ENCODE data around the gene C3orf70. TPM values are rescaled to one million over a fixed set of nuclear protein-coding genes. Genes with fewer than 3 reads are reported as not detected.

Gene C3orf70, protein sequence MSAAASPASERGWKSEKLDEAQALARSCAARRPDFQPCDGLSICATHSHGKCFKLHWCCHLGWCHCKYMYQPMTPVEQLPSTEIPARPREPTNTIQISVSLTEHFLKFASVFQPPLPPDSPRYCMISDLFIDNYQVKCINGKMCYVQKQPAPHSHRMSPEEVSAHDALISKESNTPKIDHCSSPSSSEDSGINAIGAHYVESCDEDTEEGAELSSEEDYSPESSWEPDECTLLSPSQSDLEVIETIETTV
- not detected for total RNA-seq

DNA sequence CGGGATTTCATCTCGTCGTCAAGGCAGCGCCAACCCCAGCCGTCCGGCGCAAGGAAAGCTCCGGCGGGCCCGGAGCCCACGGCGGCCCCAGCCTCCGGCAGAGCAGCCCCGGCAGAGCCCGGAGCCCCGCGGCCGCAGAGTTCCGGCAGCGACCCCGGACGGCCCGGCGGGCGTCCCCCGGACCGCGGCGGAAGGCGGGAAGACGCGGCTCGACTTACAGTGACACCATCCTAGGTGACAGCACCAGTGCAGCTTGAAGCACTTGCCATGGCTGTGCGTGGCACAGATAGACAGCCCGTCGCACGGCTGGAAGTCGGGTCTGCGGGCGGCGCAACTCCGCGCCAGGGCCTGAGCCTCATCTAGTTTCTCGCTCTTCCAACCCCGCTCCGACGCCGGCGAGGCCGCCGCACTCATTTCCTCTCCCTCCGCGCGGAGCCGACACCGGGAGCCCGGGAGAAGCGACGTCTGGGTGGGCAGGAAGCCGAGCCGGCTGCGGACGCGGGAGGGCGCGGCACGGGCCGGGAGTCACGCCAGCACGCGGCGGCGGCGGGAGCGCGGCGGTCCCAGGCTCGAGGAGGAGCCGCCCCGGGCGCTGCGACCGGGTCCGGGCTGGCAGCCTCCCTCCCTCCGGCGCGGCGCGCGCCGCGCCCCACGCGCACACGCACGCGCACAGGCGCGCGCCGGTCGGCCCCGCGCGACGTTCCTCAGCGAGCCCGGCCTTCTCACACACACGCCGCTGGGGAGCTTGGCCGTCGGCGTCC lies at the start of gene C3orf70:
TSS of gene C3orf70 (minus strand) at position 651 of the 761 bp plus-strand sequence. CDS start at position 414, 237 bp downstream.
- Histone ChIP-seq H3K4me1 (ENCODE audit: insufficient read depth, low read length) (peaks cover 12% of the 10 kb centered on the region), H3K27me3 (ENCODE audit: insufficient read depth, low read length) (peaks cover 73% of the 10 kb centered on the region), H3K9me3 (ENCODE audit: low read depth, low read length) (no peaks in the 10 kb centered on the region), H3K4me3 (ENCODE audit: low read length) (peak within 1 kb of the TSS; percentile 34)

DNA sequence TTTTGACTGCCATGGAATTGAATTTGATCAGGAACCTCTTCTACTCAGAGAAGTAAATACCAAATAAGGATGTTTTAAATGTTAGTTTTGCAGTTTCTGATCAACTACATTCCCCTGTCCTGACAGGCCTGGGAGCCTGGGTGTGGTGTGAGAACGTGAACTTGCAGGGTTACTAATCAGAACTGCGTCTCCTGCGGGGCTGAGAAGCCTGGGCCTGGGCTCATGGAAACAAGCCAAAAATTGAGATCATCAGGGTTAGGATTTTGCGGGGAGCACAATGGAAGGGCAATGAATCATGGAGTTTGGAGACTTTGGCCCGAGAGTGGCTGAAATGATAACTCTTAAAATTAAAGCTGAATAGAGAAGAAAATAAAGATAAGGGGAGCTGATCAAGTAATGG lies 47.8 kb upstream of the C3orf70 start:
- H3K27me3 ChIP-seq (ENCODE audit: insufficient read depth, low read length): no peaks in the 10 kb centered on the region
- no peaks in the 10 kb centered on the region for H3K9me3 ChIP-seq (ENCODE audit: low read depth, low read length)
- no peak overlapping the region for H3K4me3 ChIP-seq (ENCODE audit: low read length)
- H3K4me1 ChIP-seq (ENCODE audit: insufficient read depth, low read length): no peaks in the 10 kb centered on the region

DNA sequence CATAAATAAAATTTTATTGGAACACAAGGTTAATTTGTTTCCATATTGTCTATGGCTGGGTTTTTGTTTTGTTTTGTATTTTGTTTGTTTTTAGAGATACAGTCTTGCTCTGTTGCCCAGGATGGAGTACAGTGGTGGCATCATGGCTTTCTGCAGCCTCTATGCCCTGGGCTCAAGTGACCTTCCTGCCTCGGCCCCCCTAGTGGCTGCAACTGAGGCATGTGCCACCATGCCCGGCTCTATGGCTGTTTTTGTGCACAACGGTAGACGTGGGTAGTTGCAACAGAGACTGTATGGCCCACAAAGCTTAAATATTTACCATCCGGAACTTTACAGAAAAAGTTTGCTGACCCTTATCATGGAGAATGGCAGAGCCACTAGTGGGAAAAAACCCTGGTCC lies 46.8 kb upstream of the C3orf70 start:
- Histone ChIP-seq H3K4me3 (ENCODE audit: low read length) (no peak overlapping the region), H3K9me3 (ENCODE audit: low read depth, low read length) (no peaks in the 10 kb centered on the region), H3K4me1 (ENCODE audit: insufficient read depth, low read length) (no peaks in the 10 kb centered on the region), H3K27me3 (ENCODE audit: insufficient read depth, low read length) (no peaks in the 10 kb centered on the region)

DNA sequence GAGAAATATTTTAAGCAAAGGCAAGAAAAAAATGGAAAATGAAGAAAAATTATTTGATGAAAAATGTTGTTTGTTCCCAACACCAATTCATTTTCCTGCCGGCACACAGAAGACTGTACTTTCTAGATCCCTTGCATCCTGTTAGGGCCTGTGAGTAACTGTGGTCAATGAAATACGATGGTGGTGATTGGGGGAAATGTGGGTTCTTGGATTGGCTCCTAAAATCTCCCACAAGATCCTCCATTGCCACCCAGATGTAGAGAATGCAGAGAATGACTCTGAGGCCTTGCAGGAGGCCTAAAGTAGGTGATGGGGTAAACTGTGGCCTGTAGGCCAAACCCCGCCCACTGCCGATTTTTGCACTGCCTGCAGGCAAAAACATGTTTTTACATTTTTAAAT lies 46.3 kb upstream of the C3orf70 start:
- H3K9me3 ChIP-seq (ENCODE audit: low read depth, low read length): no peaks in the 10 kb centered on the region
- H3K4me3 ChIP-seq (ENCODE audit: low read length): no peak overlapping the region

DNA sequence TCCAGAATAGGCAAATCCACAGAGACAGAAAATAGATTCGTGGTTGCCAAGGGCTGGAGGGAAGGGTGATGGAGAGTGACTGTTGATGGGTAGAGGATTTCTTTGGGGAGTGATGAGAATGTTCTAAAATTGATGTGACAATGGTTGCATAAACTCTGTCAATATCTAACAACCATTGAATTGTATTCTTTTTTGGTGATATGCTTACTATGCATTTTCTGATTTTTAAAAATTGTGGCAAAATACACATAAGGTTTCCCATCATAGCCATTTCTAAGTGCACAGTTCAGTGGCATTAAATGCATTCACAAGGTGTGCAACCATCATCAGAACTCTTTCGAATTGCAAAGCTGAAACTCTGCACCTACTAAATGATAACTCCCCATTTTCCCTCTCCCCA lies 44.2 kb upstream of the C3orf70 start:
- Histone ChIP-seq H3K27me3 (ENCODE audit: insufficient read depth, low read length) (no peaks in the 10 kb centered on the region), H3K4me3 (ENCODE audit: low read length) (no peak overlapping the region), H3K4me1 (ENCODE audit: insufficient read depth, low read length) (no peaks in the 10 kb centered on the region), H3K9me3 (ENCODE audit: low read depth, low read length) (no peaks in the 10 kb centered on the region)

More for the DNA sequence above, 46.3 kb upstream of the C3orf70 start:
- Histone ChIP-seq H3K4me1 (ENCODE audit: insufficient read depth, low read length) (no peaks in the 10 kb centered on the region), H3K27me3 (ENCODE audit: insufficient read depth, low read length) (no peaks in the 10 kb centered on the region)

DNA sequence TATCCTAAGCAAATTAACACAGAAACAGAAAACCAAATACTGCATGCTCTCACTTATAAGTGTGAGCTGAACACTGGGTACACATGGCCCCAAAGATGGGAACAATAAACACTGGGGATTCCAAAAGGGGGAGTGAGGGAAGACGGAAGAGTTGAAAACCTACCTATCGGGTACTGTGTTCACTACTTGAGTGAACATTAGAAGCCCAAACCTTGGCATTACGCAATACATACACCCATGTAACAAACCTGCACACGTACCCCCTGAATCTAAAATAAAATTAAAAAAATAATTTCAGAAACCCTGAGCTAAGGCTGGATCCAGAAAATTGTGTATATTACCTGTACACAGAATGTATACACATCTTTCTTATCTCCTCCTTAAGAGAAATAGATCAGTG lies 42.8 kb upstream of the C3orf70 start:
- Histone ChIP-seq H3K4me3 (ENCODE audit: low read length) (no peak overlapping the region), H3K9me3 (ENCODE audit: low read depth, low read length) (no peaks in the 10 kb centered on the region), H3K4me1 (ENCODE audit: insufficient read depth, low read length) (no peaks in the 10 kb centered on the region)

DNA sequence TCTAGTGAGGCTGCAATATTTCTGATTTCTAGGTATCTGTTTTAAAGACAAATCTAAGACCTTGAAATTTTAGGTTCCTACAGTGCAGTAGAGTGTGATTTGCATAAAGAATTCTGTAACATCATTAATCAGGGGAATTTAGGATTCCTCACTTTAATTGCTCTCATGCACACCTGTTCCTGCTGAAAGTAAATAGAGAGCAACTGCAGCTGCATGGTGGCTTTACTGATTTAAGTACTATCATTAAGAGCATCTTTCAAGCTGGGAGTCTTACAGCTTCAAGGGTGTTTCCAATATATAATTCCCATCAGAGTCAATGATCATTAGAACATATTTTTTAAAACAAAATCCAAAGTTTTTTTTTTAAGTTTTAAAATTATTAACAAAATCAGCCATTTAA lies 36.0 kb upstream of the C3orf70 start:
- Histone ChIP-seq H3K27me3 (ENCODE audit: insufficient read depth, low read length) (no peaks in the 10 kb centered on the region), H3K4me1 (ENCODE audit: insufficient read depth, low read length) (no peaks in the 10 kb centered on the region), H3K4me3 (ENCODE audit: low read length) (no peak overlapping the region), H3K9me3 (ENCODE audit: low read depth, low read length) (no peaks in the 10 kb centered on the region)

More for the DNA sequence above, 42.8 kb upstream of the C3orf70 start:
- H3K27me3 ChIP-seq (ENCODE audit: insufficient read depth, low read length): no peaks in the 10 kb centered on the region

DNA sequence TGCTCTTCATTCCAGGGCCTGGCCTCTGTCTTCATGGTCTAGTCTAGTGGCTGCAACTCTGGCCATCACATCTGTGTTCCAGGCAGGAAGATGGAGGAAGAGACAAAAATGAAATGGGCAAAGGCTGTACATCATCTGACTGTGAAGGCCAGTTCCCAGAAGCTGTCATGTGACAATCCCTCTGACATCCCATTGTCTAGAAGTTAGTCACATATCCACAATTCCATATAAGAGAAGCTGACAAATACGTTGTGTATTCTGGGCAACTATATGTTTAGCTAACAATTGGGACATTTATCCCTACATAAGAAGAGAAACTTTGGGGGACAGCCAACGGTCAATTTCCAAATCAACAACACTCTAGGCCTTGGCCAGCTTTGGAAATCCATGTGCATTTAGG lies 34.5 kb upstream of the C3orf70 start:
- Histone ChIP-seq H3K4me3 (ENCODE audit: low read length) (no peak overlapping the region), H3K9me3 (ENCODE audit: low read depth, low read length) (no peaks in the 10 kb centered on the region), H3K4me1 (ENCODE audit: insufficient read depth, low read length) (no peaks in the 10 kb centered on the region), H3K27me3 (ENCODE audit: insufficient read depth, low read length) (no peaks in the 10 kb centered on the region)

DNA sequence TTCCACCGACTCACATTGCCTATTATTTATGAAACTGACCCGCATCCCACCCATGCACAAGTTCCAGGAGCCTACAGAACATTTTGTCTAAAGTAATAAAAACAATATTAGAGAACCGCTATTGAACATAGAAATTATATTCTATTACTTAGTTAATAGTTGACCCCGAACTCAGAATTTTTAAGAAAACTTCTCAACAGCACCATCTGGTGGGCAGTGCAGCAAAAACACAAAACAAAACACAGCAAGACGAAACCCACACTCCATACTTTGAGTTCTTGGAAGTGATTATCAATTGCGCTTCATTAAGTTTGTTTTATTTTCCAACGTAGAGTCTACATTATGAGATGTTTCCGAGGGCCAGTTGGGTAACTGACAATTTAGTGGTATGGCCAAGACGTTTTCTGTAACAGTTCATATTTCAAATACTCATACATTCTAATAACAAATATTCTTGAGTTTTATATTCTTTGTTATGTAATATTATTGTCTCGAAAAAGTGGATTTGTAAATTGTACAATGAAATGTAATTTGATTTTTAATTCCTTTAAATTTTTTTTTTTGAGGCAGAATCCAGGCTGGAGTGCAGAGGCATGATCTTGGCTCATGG lies 24.0 kb upstream of the C3orf70 start:
- no peaks in the 10 kb centered on the region for H3K27me3 ChIP-seq (ENCODE audit: insufficient read depth, low read length)
- no peak overlapping the region for H3K4me3 ChIP-seq (ENCODE audit: low read length)
- peaks cover 11% of the 10 kb centered on the region for H3K4me1 ChIP-seq (ENCODE audit: insufficient read depth, low read length)
- H3K9me3 ChIP-seq (ENCODE audit: low read depth, low read length): no peaks in the 10 kb centered on the region

DNA sequence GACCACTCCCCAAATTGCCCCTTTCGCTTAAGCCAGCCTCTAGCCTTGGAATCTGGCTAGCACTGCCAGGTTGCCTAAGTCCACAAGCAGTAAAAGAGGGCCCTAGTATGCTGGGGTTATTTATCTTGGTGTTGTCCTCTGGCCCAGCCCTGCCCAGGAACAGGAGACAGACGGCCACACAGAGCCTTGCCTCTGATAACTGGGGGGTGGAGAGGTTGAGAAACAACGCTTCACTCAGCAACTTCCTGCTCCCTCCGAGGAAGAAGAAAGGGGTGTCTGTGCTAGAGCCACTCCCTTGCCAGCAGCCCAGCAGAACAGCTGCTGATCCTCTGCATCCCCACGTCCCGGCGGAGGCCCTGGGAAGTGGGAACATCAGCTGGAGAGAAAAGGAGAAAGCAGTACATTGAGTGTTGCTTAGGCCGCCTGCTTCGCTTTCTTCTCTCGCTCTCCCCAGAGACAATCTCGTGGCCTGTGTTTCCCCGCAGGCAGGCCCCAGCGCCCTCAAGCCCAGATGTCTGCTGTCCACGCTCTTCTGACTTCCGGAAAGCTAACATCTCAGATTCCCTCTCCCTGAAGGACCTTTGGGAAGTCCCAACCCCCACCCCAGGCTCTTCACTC lies 22.6 kb upstream of the C3orf70 start:
- H3K9me3 ChIP-seq (ENCODE audit: low read depth, low read length): no peaks in the 10 kb centered on the region
- no peaks in the 10 kb centered on the region for H3K27me3 ChIP-seq (ENCODE audit: insufficient read depth, low read length)
- H3K4me1 ChIP-seq (ENCODE audit: insufficient read depth, low read length): peaks cover 11% of the 10 kb centered on the region
- no peak overlapping the region for H3K4me3 ChIP-seq (ENCODE audit: low read length)

DNA sequence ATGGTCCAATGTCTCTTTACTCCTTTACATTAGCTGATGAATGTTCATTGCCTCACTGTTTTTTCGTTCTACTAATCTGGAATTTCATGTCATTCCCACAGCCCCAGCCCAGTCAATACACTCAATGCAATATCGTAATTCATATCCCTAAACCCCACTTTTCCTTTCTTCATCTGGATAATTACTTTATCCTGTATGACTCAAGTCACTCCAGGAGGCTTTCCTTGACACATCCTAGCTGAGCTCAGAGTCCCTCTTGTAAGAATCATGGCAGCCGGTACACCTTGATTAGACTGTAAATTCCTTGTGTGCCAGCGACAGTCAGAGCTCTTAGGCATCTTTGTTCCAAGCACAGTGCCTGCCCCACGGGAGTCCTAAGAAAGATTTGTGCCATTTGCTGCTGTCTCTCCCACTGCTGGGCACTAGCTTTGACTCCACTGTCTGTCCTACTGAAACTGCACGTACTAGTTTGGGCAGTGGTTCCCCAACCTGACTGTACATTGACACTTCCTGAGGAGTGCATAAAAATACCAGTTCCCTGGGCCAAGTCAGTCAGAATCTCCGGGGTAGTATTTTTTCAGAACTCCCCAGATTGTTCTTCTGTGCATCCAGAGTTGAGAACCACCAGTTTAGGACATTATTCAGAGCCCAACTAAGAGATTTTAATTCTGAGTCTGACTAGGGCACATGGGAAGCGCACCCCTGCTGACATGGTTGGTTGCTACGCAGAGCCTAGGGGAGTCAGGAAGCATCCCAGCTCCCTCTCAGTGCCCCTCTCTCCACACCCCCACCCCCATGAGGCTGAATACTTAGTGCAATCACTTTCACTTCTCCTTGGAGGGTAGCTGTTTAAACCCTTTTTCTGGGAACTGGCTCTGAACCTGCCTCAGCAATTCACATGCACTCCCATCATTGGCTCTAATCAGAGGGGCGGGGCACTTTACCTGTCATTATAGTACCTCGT lies 19.5 kb upstream of the C3orf70 start:
- Histone ChIP-seq H3K4me3 (ENCODE audit: low read length) (no peak overlapping the region), H3K9me3 (ENCODE audit: low read depth, low read length) (no peaks in the 10 kb centered on the region), H3K4me1 (ENCODE audit: insufficient read depth, low read length) (peaks cover 11% of the 10 kb centered on the region), H3K27me3 (ENCODE audit: insufficient read depth, low read length) (no peaks in the 10 kb centered on the region)

DNA sequence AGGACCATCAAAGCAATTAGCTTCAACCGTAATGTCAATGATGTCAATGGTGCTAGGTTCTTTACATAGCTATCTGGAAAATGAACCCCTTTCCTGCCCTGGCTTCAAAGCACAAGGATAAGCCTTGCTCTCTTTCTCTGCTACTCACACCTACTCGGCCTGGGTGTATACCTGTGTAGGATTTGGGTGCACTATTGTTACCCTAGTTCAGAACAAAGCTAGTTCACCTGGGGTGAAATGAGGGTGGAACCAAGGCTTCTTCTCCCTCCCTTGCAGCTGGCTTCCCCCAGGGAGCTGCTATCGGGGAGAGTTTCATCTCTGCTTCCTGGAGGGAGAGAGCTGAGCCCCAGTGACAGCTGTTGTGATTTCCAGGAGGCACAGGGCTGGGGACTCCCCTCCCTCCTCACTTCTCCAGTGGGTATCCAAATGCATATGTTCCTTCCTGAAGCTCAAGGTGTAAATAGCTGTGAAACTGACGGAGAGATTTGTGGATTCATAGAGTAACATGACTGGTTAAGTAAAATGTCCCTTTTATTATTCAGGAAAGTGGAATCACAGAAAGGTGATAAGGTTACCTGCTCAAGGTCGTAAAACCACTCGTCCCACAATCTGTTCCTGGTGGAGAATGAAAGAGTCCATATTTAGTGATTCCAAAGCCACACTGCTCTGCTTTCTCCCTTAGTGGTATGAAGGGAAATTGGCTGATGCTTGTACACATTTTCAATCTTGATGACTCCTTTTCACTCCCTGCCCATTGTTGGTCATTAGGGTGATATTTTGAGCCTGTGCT lies 11.8 kb upstream of the C3orf70 start:
- H3K4me3 ChIP-seq (ENCODE audit: low read length): no peak overlapping the region
- H3K27me3 ChIP-seq (ENCODE audit: insufficient read depth, low read length): no peaks in the 10 kb centered on the region
- no peaks in the 10 kb centered on the region for H3K4me1 ChIP-seq (ENCODE audit: insufficient read depth, low read length)
- H3K9me3 ChIP-seq (ENCODE audit: low read depth, low read length): no peaks in the 10 kb centered on the region

DNA sequence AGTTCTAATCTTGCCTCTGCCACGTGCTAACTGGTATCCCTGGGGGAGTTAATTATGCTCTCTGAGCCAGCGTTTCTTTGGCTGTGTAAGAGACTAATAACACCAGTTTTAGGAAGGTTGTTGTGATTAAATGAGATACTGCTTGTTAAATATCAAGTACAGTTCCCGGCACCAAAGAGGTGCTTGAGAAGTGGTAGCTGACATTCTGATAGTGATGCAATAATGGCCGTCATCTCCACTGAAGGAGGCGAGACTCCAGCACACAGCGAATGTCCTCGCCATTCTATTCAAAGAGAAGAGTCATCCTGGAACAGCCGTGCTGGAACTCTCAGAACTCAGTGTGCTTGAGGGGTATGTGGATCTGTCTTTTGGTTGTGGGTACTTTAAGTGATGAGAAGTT lies 9.8 kb upstream of the C3orf70 start:
- Histone ChIP-seq H3K27me3 (ENCODE audit: insufficient read depth, low read length) (peaks cover 6% of the 10 kb centered on the region), H3K4me3 (ENCODE audit: low read length) (no peak overlapping the region), H3K4me1 (ENCODE audit: insufficient read depth, low read length) (no peaks in the 10 kb centered on the region), H3K9me3 (ENCODE audit: low read depth, low read length) (no peaks in the 10 kb centered on the region)

DNA sequence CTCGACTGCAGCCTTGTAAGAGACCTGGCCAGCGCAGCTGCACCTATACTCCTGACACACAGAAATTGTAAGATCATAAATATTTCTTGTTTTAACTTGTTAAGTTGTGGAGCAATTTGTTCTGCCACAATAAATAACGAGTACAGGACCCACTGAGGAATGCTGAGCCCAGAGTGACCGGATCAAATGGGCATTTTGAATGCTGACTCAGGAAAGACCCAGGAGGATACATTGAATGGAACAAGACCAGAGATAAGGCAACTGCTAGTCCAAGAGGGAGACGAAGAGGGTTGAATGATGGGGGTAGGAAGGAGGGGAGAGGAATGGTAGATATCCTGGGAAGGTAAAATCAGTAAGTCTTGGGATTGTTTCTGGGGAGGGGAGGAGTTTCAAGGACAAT lies 8.9 kb upstream of the C3orf70 start:
- no peaks in the 10 kb centered on the region for H3K9me3 ChIP-seq (ENCODE audit: low read depth, low read length)
- H3K27me3 ChIP-seq (ENCODE audit: insufficient read depth, low read length): peaks cover 8% of the 10 kb centered on the region
- H3K4me1 ChIP-seq (ENCODE audit: insufficient read depth, low read length): no peaks in the 10 kb centered on the region
- H3K4me3 ChIP-seq (ENCODE audit: low read length): no peak overlapping the region

Data from mononuclear cell (primary cell).